ENCODE measurements around the gene GRIP2. TPM values are rescaled to one million over a fixed set of nuclear protein-coding genes. Genes with fewer than 3 reads are reported as not detected.

The GRIP2 gene
- total and polyA plus RNA-seq, 2 donors (not counting 3 experiments of a cell fraction or from before 2014, with no cell fraction given), result not detected

DNA sequence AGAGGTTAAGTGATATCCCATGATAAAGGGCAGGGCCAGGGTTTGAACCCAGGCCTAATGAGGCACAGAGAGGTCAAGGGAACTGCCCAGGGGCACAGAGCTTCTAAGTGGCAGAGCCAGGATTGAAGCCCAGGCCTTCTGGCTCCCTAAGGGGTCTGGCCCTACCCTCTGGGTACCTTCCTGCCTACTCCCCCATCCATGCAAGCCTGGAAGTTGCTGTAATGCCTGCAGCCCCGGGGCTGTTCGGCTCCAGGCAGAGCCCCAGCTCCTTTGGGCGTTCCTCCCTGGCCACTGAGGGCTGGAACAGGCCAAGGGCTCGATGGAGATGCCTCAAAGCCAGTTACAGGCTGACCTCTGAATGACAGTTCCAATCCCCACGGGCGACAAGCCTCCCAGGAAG, 4.5 kb downstream of the GRIP2 start:
- TF ChIP-seq MYC (IDR thresholded peaks at IDR 0.05; ENCODE audit: low read depth, low read length), result no peak
- no peak for TF ChIP-seq JUN (IDR thresholded peaks at IDR 0.05; ENCODE audit: borderline replicate concordance, insufficient read depth, insufficient read length, low read depth)
- no peak for TF ChIP-seq POLR2A (IDR thresholded peaks at IDR 0.05; ENCODE audit: low read depth, low read length)
- TF ChIP-seq GATA2 (IDR thresholded peaks at IDR 0.05; ENCODE audit: insufficient read depth, insufficient read length, low read depth, low read length), result no peak
- no peak for TF ChIP-seq POLR2AphosphoS5 (IDR thresholded peaks at IDR 0.05; ENCODE audit: insufficient read depth, low read depth, low read length)
- no peak for TF ChIP-seq MAX (IDR thresholded peaks at IDR 0.05; ENCODE audit: insufficient read depth, insufficient read length)
- TF ChIP-seq FOS (IDR thresholded peaks at IDR 0.05; ENCODE audit: borderline replicate concordance, insufficient read depth, low read length), result no peak
- TF ChIP-seq, protein P1, sequence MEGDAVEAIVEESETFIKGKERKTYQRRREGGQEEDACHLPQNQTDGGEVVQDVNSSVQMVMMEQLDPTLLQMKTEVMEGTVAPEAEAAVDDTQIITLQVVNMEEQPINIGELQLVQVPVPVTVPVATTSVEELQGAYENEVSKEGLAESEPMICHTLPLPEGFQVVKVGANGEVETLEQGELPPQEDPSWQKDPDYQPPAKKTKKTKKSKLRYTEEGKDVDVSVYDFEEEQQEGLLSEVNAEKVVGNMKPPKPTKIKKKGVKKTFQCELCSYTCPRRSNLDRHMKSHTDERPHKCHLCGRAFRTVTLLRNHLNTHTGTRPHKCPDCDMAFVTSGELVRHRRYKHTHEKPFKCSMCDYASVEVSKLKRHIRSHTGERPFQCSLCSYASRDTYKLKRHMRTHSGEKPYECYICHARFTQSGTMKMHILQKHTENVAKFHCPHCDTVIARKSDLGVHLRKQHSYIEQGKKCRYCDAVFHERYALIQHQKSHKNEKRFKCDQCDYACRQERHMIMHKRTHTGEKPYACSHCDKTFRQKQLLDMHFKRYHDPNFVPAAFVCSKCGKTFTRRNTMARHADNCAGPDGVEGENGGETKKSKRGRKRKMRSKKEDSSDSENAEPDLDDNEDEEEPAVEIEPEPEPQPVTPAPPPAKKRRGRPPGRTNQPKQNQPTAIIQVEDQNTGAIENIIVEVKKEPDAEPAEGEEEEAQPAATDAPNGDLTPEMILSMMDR (IDR thresholded peaks at IDR 0.05; ENCODE audit: extremely low read depth in 1 of 2, insufficient read depth in 1 of 2, low read depth in 1 of 2, low read length in 2 of 2), result no peak
- no peak for TF ChIP-seq EZH2 (IDR thresholded peaks at IDR 0.05; ENCODE audit: borderline replicate concordance, low read depth, low read length, severe bottlenecking)
- CTCF ChIA-PET, result no interaction called here
- dilution Hi-C loops (cut with MboI; ENCODE audit: extremely low pct_ligation_motif_present, low sequenced_read_pairs), result no loop called here

More for the DNA sequence above, 4.5 kb downstream of the GRIP2 start:
- H3K4me1 ChIP-seq (ENCODE audit: control insufficient read depth, extremely low read depth, insufficient read depth, low read length), result no peaks in the 10 kb centered on the region
- H3K27ac ChIP-seq (ENCODE audit: insufficient read depth, low read depth, low read length), result no peak overlapping the region
- no peaks in the 10 kb centered on the region for H3K9me3 ChIP-seq (replicated peaks; ENCODE audit: control insufficient read depth, insufficient read depth, low read length)
- intact Hi-C loops (cut with micrococcal nuclease), result no loop called here
- POLR2A ChIA-PET, result no interaction called here
- no peaks in the 10 kb centered on the region for H3K36me3 ChIP-seq (ENCODE audit: control insufficient read depth in 2 of 2, extremely low read depth in 1 of 2, insufficient read depth in 2 of 2, low read length in 2 of 2)
- H2AFZ ChIP-seq (ENCODE audit: low read depth, low read length), result no peak overlapping the region
- no peaks in the 10 kb centered on the region for H3K27me3 ChIP-seq (ENCODE audit: control insufficient read depth in 2 of 2, insufficient read depth in 2 of 2, low read length in 2 of 2)
- H3K4me2 ChIP-seq (ENCODE audit: insufficient read depth, low read length), result no peak overlapping the region
- H3K9me1 ChIP-seq (replicated peaks; ENCODE audit: control insufficient read depth, extremely low read depth, insufficient read depth, low read length), result no peaks in the 10 kb centered on the region
- BruUV-seq (replicated peaks), result no TSS peak
- H3K79me2 ChIP-seq (ENCODE audit: control insufficient read depth, insufficient read depth, low read length), result no peaks in the 10 kb centered on the region
- FAIRE-seq, result no peak
- H4K20me1 ChIP-seq (replicated peaks; ENCODE audit: control insufficient read depth, extremely low read depth, insufficient read depth, low read length), result no peaks in the 10 kb centered on the region
- no peak for DNase-seq (ENCODE audit: low read depth, low spot score)
- no peak overlapping the region for H3K4me3 ChIP-seq (replicated peaks in 1 of 3; ENCODE audit: insufficient read depth in 1 of 3, low read depth in 1 of 3, low read length in 3 of 3)
- H3K9ac ChIP-seq (replicated peaks; ENCODE audit: extremely low read depth, insufficient read depth, low read length), result no peak overlapping the region

Measured in endothelial cell of umbilical vein (primary cell).